Neural cell (in vitro differentiated cells): ENCODE measurements around the gene CCL15. TPM values are rescaled to one million over a fixed set of nuclear protein-coding genes. Genes with fewer than 3 reads are reported as not detected.

Experiments
- H2AFZ ChIP-seq: fragments of 200-600, 300-800 bp; sonication (generic), shearing (Covaris generic); 2 replicates; pipeline ENCODE4 v1.6.0; 2014; ENCODE audit warnings: low read depth, mild to moderate bottlenecking, antibody characterized with exemption, low read length, moderate library complexity
- H3F3A ChIP-seq: fragments of 200-600 bp; shearing (Covaris generic); 2 replicates; pipeline ENCODE4 v1.6.1; 2016; ENCODE audit warnings: mild to moderate bottlenecking, moderate library complexity, mixed read lengths, antibody characterized with exemption, low read length; ENCODE audit not compliant: insufficient read depth, poor library complexity, severe bottlenecking
- H3K27ac ChIP-seq: fragments of 200-600, 300-800 bp; sonication (generic), shearing (Covaris generic); 2 replicates; pipeline ENCODE4 v1.5.1; 2014; ENCODE audit warnings: mild to moderate bottlenecking, low read length, moderate library complexity
- H3K27me3 ChIP-seq: fragments of 300-800, 200-600 bp; sonication (generic), shearing (Covaris generic); 2 replicates; pipeline ENCODE4 v1.6.0; 2014; ENCODE audit warnings: mild to moderate bottlenecking, low read depth, low read length, moderate library complexity; ENCODE audit not compliant: insufficient read depth
- H3K36me3 ChIP-seq: fragments of 300-800, 200-600 bp; sonication (generic), shearing (Covaris generic); 2 replicates; pipeline ENCODE4 v1.5.1; 2014; ENCODE audit warnings: mild to moderate bottlenecking, antibody characterized with exemption, low read length, moderate library complexity; ENCODE audit not compliant: insufficient read depth
- H3K4me2 ChIP-seq: fragments of 300-800, 200-600 bp; sonication (generic), shearing (Covaris generic); 2 replicates; pipeline ENCODE4 v1.6.0; 2014; ENCODE audit warnings: mild to moderate bottlenecking, low read length
- H3K4me3 ChIP-seq: fragments of 300-800, 200-600 bp; sonication (generic), shearing (Covaris generic); 2 replicates; pipeline ENCODE4 v1.5.1; 2014; ENCODE audit warnings: mild to moderate bottlenecking, low read length, moderate library complexity
- H3K79me2 ChIP-seq: fragments of 200-600 bp; shearing (Covaris generic); replicated peaks from 2 replicates; pipeline ENCODE4 v1.6.0; 2014; ENCODE audit warnings: mild to moderate bottlenecking, low read length, moderate library complexity; ENCODE audit not compliant: insufficient read depth
- H3K9ac ChIP-seq: fragments of 300-800, 200-600 bp; sonication (generic), shearing (Covaris generic); 2 replicates; pipeline ENCODE4 v1.6.1; 2016; ENCODE audit warnings: mild to moderate bottlenecking, low read length, mixed read lengths
- H3K9me2 ChIP-seq: fragments of 200-600 bp; shearing (Covaris generic); 2 replicates; pipeline ENCODE4 v1.6.1; 2016; ENCODE audit warnings: mild to moderate bottlenecking, low read length, mixed read lengths; ENCODE audit not compliant: insufficient read depth
- H3K9me3 ChIP-seq: fragments of 200-600, 300-800 bp; sonication (generic), shearing (Covaris generic); 2 replicates; pipeline ENCODE4 v1.6.1; 2016; ENCODE audit warnings: mild to moderate bottlenecking, mixed run types, low read length, moderate library complexity, mixed read lengths
- H4K20me1 ChIP-seq: fragments of 200-600 bp; shearing (Covaris generic); 2 replicates; pipeline ENCODE4 v1.6.1; 2016; ENCODE audit warnings: mild to moderate bottlenecking, mixed run types; ENCODE audit not compliant: insufficient read depth
- CTCF ChIP-seq: fragments of 450-650 bp; IDR thresholded peaks from 2 replicates; pipeline ENCODE4 v1.5.1; 2014; ENCODE audit warnings: antibody characterized with exemption, mild to moderate bottlenecking, moderate library complexity; ENCODE audit not compliant: poor library complexity, severe bottlenecking
- EP300 ChIP-seq: fragments of 450-650 bp; conservative IDR thresholded peaks from 2 replicates; pipeline ENCODE4 v1.6.1; 2014; ENCODE audit warnings: antibody characterized with exemption, mild to moderate bottlenecking, moderate library complexity; ENCODE audit not compliant: poor library complexity, severe bottlenecking
- EZH2 ChIP-seq: fragments of 200-600, 300-800 bp; shearing (Covaris generic), sonication (generic); IDR thresholded peaks from 2 replicates; pipeline ENCODE4 v1.6.1; 2014; ENCODE audit warnings: antibody characterized with exemption, low read length, borderline replicate concordance, mild to moderate bottlenecking; ENCODE audit not compliant: insufficient read depth, poor library complexity, severe bottlenecking
- MXI1 ChIP-seq: fragments of 450-650 bp; conservative IDR thresholded peaks from 2 replicates; pipeline ENCODE4 v1.6.1; 2014; ENCODE audit warnings: antibody characterized with exemption, mild to moderate bottlenecking; ENCODE audit not compliant: poor library complexity, severe bottlenecking
- POLR2AphosphoS5 ChIP-seq: IDR thresholded peaks from 2 replicates; pipeline ENCODE4 v1.6.1; 2012
- RAD21 ChIP-seq: fragments of 450-650 bp; conservative IDR thresholded peaks from 2 replicates; pipeline ENCODE4 v1.6.1; 2014; ENCODE audit warnings: antibody characterized with exemption, mild to moderate bottlenecking, moderate library complexity
- REST ChIP-seq: IDR thresholded peaks from 2 replicates; pipeline ENCODE4 v1.6.1; 2012; ENCODE audit warnings: borderline replicate concordance
- SMC3 ChIP-seq: fragments of 450-650 bp; conservative IDR thresholded peaks from 2 replicates; pipeline ENCODE4 v1.6.1; 2014; ENCODE audit warnings: antibody characterized with exemption, mild to moderate bottlenecking, moderate library complexity; ENCODE audit not compliant: poor library complexity
- TAF1 ChIP-seq: IDR thresholded peaks from 2 replicates; pipeline ENCODE4 v1.6.1; 2012; ENCODE audit warnings: low read depth
- polyA plus RNA-seq: library from polyadenylated mRNA; depleted of rRNA; stranded (reverse); fragments of >200 nt; gene quantifications from 2 replicates; pipeline ENCODE4 v1.2.3, GENCODE V29; 2014

CCL15 gene
- polyA plus RNA-seq, 1 donor from 2014 or later, result not detected

GRCh38 chr17:35988164-35988563 is 13.2 kb downstream of the CCL15 start:
- Histone ChIP-seq H3K4me3 (no peak overlapping the region), H2AFZ (no peak overlapping the region), H3F3A (no peaks in the 10 kb centered on the region), H3K4me2 (no peak overlapping the region), H3K79me2 (no peaks in the 10 kb centered on the region), H3K27me3 (no peaks in the 10 kb centered on the region), H3K9me2 (no peaks in the 10 kb centered on the region), H3K36me3 (no peaks in the 10 kb centered on the region), H3K27ac (no peak overlapping the region), H3K9me3 (peaks cover 5% of the 10 kb centered on the region), H3K9ac (no peak overlapping the region), H4K20me1 (no peaks in the 10 kb centered on the region)
- TF ChIP-seq MXI1, result no peak
- TF ChIP-seq EZH2, result no peak
- no peak for TF ChIP-seq REST
- TF ChIP-seq TAF1, result no peak
- no peak for TF ChIP-seq RAD21
- no peak for TF ChIP-seq POLR2AphosphoS5
- no peak for TF ChIP-seq CTCF
- no peak for TF ChIP-seq EP300
- no peak for TF ChIP-seq SMC3

GRCh38 chr17:35986643-35987042 is 14.7 kb downstream of the CCL15 start, which contains the start of gene CCL14:
Gene CCL14 (minus strand): TSS chr17:35986729. CDS start chr17:35986649, 80 bp downstream.
- Histone ChIP-seq H4K20me1 (no peaks in the 10 kb centered on the region), H3K27me3 (no peaks in the 10 kb centered on the region), H3K9ac (no peak within 1 kb of the TSS), H3K9me2 (no peaks in the 10 kb centered on the region), H3K79me2 (no peaks in the 10 kb centered on the region), H3K4me2 (no peak within 1 kb of the TSS), H3F3A (no peaks in the 10 kb centered on the region), H2AFZ (no peak within 1 kb of the TSS), H3K36me3 (no peaks in the 10 kb centered on the region), H3K4me3 (no peak within 1 kb of the TSS), H3K9me3 (peaks cover 5% of the 10 kb centered on the region), H3K27ac (no peak within 1 kb of the TSS)
- TF ChIP-seq EP300, result no peak
- no peak for TF ChIP-seq TAF1
- no peak for TF ChIP-seq RAD21
- TF ChIP-seq EZH2, result no peak
- no peak for TF ChIP-seq REST
- no peak for TF ChIP-seq POLR2AphosphoS5
- no peak for TF ChIP-seq MXI1
- no peak for TF ChIP-seq SMC3
- no peak for TF ChIP-seq CTCF
